IPS-15b (cell line): ENCODE data around the gene FOXA3.

Experiments used
- H3K27me3 ChIP-seq: one replicate; pipeline ENCODE4 v1.6.1; 2013; ENCODE audit warnings: low read length; ENCODE audit not compliant: control insufficient read depth, insufficient read depth
- H3K36me3 ChIP-seq: one replicate; pipeline ENCODE4 v1.6.1; 2013; ENCODE audit warnings: low read length; ENCODE audit not compliant: control insufficient read depth, insufficient read depth
- H3K4me1 ChIP-seq: one replicate; pipeline ENCODE4 v1.6.1; 2013; ENCODE audit warnings: mild to moderate bottlenecking, low read length; ENCODE audit not compliant: control insufficient read depth, insufficient read depth
- H3K4me3 ChIP-seq: one replicate; pipeline ENCODE4 v1.5.1; 2013; ENCODE audit warnings: low read depth, low read length
- H3K9ac ChIP-seq: one replicate; pipeline ENCODE4 v1.6.1; 2013; ENCODE audit warnings: low read depth, mild to moderate bottlenecking, low read length
- H3K9me3 ChIP-seq: one replicate; pipeline ENCODE4 v1.6.1; 2013; ENCODE audit warnings: mild to moderate bottlenecking, low read length; ENCODE audit not compliant: control insufficient read depth, insufficient read depth

FOXA3 gene

DNA sequence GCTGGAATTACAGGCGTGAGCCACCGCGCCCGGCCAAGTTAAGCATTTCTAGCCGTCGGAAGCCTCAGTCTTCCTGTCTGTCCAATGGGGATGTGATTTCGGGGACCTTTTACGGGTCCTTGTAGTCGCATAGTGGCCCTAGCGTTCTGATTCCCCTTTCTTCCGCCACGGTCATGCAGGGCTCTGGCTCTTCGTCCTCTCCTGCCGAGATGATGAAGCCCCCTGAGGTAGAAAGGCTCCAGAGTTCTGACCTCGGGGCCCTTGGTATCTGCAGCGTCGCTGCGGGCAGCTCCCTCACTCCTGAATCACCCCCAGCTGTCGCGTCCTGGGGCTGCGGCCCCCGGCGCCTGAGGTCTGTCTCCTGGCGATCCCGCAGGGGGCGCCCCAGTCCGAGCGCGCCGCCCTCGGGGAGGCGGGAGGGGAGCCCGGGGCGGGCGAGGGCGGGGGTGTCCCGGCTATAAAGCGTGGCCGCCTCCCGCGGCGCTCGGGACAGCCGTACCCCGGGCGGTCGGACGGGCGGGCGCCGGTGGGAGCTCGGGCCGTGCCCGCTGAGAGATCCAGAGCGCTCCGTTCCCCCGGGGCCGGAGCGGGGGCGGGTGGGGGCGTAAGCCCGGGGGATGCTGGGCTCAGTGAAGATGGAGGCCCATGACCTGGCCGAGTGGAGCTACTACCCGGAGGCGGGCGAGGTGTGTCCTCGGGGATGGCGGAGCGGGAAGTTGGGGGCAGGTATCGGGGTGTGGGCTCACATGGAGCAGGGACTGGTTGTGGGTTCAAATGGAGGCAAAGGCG lies at the start of gene FOXA3:
TSS of gene FOXA3 (plus strand) at position 487 of the 789 bp plus-strand sequence. CDS start at position 618, 131 bp downstream.
- H3K9ac ChIP-seq = peak within 1 kb of the TSS; percentile 92
- peak within 1 kb of the TSS; percentile 95 for H3K4me3 ChIP-seq
- peaks cover 7% of the 10 kb centered on the region for H3K4me1 ChIP-seq

DNA sequence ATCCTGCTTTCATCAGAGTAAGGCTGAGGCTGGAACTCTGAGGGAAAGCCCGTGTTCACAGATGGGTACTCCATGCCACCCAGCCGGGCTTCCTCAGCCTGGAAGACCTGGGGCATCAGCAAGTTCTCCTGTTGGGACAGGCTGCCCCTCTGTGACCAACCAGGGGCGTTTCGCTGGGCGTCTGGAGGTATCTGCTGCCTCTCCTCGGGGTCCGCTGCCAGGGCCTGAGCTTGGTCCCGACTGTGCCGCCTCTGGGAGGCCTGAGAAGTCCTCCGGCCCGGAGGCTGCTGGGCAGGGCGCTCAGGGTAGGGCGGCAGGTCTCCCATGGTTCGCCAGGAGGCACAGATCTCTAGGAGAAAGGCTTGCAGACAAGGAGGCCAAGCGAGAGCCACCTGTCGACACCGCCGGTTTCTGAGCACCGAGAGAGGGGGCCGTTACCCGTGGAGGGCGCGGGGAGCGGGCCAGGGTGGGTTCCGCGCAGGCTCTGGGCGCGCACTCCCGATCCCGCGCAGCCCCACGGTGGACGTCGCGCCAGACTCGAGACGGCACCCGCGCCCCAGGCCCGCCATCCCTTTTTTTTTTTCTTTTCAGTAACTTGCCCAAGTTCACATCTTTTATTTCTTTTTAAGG lies 49.2 kb upstream of the FOXA3 start, which contains the start of gene RSPH6A:
TSS of gene RSPH6A (minus strand) at position 458 of the 630 bp plus-strand sequence. CDS start at position 326, 132 bp downstream.
- H3K4me1 ChIP-seq = peaks cover 6% of the 10 kb centered on the region
- H3K9me3 ChIP-seq = no peaks in the 10 kb centered on the region
- H3K27me3 ChIP-seq = no peaks in the 10 kb centered on the region
- H3K4me3 ChIP-seq = peak within 1 kb of the TSS; percentile 73
- H3K9ac ChIP-seq = peak within 1 kb of the TSS; percentile 83
- peaks cover 6% of the 10 kb centered on the region for H3K36me3 ChIP-seq

More for the DNA sequence above, at the start of gene FOXA3:
- no peaks in the 10 kb centered on the region for H3K27me3 ChIP-seq
- peaks cover 5% of the 10 kb centered on the region for H3K36me3 ChIP-seq
- H3K9me3 ChIP-seq = no peaks in the 10 kb centered on the region

DNA sequence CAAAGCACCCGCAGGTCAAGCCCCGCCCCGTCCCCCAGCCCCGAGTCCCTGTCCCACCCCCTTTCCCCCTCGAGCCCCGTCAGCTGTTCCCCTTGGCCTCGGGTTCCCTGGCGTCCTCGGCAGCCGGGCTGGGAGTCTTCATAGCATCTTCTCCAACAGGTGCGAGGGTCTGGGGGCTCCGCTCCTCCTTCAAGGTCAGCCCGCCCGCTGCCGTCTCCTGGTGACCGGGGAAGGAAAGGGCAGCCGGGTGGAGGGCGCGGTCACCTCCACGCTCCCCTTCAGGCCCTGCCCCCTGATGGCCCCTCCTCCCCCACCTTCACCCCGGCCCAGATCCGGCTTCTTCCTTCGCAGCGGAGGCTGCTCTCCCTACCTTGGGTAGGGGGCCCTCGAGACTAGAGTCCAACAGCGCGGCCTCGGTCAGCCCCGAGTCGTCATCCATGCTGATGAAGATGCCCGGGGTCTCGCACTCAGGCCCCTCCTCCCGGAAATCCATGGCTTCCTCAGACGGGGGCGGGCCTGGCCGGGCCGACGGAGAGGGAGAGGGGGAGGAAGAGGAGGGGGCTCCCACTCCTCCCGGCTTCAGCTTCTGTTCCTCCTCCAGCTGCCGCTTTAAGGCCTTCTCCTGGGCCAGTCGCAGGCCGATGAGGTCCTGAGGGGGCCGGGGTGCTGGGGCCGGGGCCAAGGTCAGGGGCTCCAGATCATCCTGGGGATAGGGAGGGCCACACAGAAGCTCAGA lies 48.5 kb upstream of the FOXA3 start:
- H3K9ac ChIP-seq = peak overlapping the region; percentile 83

DNA sequence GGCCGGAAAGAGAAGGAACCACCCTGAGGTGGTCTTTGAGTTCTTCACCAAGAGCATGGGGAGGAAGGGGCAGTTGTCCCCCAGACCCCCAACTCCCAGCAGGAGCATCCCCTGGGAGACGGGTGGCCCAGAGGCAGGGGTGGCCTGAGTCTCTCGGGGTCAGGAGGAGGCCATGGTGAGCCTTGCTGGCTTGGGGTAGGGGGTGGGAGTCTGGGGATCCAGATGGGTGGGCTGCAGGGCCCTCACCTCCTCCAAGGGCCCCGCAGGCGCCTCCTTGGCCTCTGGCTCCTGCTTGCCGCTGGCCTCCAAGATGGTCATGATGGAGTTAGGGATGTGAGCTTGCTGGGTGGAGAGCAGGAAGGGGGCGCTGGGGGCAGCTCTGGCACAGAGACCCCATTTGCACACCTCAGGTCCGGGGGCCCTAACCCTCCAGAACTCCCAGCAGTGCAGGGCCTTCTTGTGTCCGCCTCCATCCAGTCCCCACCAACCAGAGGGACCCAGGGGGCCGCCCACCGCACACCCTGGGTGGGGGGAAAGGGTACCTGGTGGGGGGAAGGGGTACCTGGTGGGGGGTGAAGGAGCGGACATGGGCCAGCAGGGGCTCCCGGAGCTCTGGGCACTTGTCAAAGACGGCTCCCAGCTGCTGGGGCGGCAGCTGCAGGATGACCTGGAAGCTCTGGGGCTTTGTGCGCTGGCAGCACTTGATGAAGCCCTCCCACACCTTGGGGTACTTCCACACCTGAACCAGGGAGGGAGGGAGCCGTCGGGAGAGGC lies 47.7 kb upstream of the FOXA3 start:
- H3K9ac ChIP-seq = peak overlapping the region; percentile 83
- H3K36me3 ChIP-seq = peaks cover 19% of the 10 kb centered on the region
- peak overlapping the region; percentile 73 for H3K4me3 ChIP-seq
- H3K27me3 ChIP-seq = no peaks in the 10 kb centered on the region
- H3K4me1 ChIP-seq = peaks cover 6% of the 10 kb centered on the region
- H3K9me3 ChIP-seq = no peaks in the 10 kb centered on the region

More for the DNA sequence above, 48.5 kb upstream of the FOXA3 start:
- H3K9me3 ChIP-seq = no peaks in the 10 kb centered on the region
- no peaks in the 10 kb centered on the region for H3K27me3 ChIP-seq
- H3K4me1 ChIP-seq = peaks cover 6% of the 10 kb centered on the region
- H3K36me3 ChIP-seq = peaks cover 12% of the 10 kb centered on the region
- peak overlapping the region; percentile 73 for H3K4me3 ChIP-seq

DNA sequence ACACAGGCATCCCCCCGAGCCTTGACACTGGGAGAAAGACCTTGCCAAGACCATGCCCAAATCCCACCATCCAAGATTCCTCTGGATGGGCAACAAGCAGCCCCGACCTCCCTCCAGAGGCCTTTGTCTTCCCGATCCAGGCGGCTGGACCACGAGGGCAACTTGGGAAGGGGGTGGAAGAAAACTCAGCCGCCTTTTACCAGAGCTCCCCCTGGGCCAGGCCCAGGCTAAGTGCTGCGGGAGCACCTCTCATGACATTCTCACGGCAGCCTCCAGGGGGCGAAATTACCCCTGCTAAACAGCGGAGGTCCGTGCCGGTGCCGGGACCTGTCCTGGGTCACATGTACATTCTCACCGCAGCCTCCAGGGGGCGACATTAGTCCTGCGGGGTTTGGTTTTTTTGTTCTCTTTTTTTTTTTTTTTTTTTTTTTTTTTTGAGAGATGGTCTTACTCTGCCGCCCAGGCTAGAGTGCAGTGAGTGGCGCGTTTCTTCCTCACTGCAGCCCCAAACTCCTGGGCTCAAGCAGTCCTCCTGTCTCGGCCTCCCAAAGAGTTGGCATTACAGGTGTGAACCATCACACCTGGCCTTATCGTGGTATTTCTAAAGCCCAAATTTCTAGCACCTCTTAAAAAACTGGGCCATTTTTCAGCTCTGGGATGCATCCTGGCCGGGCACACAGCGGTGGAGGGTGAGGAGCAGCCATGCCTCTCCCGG lies 47.0 kb upstream of the FOXA3 start:
- no peaks in the 10 kb centered on the region for H3K9me3 ChIP-seq
- peak overlapping the region; percentile 61 for H3K9ac ChIP-seq
- H3K36me3 ChIP-seq = peaks cover 22% of the 10 kb centered on the region
- H3K4me3 ChIP-seq = peak overlapping the region; percentile 73
- H3K27me3 ChIP-seq = no peaks in the 10 kb centered on the region
- peaks cover 6% of the 10 kb centered on the region for H3K4me1 ChIP-seq

DNA sequence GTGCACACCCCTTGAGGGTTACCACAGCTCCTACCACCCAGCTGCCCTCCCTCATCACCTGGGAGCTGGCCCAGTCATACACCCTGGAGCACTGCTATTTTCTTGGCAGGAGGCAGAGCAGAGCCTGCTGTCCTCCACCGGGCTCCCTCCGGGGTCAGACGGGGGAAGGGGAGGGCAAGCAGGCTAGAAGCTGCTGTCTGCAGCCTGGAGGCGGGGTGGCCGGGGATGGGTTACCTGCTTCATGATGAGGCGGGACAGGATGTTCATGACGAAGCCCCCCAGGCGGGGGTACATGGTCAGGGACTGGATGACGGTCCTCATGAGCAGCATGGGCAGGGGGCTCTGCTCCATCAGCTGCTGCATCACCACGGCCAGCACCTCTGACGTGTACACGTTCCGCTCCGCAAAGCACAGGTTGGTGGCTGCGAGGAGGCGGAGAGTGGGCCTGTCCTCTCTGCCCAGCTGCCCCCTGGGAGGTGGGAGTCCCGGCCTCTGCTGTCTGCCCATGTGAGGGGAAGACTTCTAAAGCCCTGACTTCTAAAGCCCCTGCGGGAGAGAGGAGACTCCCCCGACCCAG lies 46.3 kb upstream of the FOXA3 start:
- Histone ChIP-seq H3K4me1 (peaks cover 6% of the 10 kb centered on the region), H3K36me3 (peaks cover 28% of the 10 kb centered on the region), H3K9me3 (no peaks in the 10 kb centered on the region), H3K27me3 (no peaks in the 10 kb centered on the region), H3K4me3 (peak overlapping the region; percentile 30), H3K9ac (peak overlapping the region; percentile 37)

DNA sequence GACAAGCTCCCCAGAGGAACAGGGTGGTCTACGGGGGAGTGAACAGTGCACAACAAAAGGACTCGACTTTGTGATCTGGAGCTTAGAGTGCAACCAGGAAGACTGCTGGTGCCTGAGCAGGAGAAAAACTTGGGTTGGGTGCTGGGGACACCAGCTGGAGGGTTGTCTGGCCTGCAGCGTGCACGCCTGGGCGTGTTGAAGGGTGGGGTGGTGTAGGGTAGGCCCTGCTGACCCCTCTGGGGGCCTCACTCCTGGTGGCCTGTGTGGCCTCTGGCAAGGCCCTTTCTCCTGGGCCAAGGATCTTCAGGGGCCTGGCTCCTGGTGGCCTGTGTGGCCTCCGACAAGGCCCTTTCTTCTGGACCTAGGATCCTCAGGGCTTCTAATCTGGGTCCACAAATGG lies 44.4 kb upstream of the FOXA3 start:
- H3K4me1 ChIP-seq = peaks cover 6% of the 10 kb centered on the region
- peaks cover 45% of the 10 kb centered on the region for H3K36me3 ChIP-seq
- H3K9ac ChIP-seq = no peak overlapping the region
- H3K27me3 ChIP-seq = no peaks in the 10 kb centered on the region
- no peaks in the 10 kb centered on the region for H3K9me3 ChIP-seq
- H3K4me3 ChIP-seq = no peak overlapping the region

DNA sequence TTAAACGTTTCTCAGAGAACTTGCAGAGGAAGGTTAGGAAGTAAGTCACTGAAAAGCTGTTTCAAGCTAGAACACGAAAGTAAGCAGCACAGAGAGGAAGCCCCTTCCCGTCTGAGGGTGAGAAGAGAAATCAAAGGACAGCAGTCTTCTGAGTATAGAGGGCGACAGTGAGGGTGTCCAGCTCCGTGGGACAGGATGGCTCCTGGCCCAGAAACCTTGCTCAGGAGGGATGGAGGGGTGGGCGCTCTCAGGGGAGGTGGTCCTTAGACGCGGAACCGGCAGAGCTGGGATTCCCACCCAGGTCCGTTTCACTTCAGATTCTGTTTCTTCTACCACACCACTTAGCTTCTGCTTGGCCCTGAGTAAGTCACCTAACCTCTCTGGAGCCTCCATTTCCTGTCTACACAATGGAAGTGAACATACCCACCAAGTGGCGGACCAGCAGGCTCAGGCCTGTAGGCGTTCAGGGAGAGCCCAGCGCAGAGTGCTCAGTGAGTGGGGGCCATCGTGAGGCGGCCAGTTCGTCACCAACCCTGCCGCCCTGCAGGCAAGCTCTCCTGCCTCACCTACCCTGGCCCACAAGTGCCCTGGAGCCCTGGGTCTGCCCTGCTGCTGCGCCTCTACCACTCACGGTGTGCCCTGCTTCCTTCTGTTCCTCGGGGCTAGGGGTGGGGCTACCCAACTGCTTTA lies 43.6 kb upstream of the FOXA3 start:
- H3K36me3 ChIP-seq = peaks cover 53% of the 10 kb centered on the region
- no peak overlapping the region for H3K4me3 ChIP-seq
- H3K9ac ChIP-seq = no peak overlapping the region

DNA sequence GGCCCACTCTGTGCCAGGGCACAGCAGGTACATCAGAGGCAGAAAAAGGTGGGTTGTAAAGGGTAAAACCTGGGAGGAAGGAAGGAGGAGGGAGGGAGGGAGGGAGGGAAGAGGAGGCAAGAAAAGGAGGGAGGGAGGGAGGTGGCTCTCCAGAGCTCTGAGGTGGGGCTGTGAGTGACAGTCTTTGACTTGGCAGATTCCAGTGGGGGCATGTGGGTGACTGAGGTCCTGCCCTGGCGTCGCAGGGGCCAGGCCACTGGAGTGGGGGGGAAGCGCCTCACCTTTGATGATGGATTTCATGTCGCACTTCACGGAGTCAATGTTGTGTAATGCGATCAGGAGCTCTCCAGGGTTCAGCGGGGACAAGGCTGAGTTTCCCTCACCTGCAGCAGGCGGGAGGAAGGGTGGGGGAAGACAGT lies 43.0 kb upstream of the FOXA3 start:
- Histone ChIP-seq H3K36me3 (peaks cover 59% of the 10 kb centered on the region), H3K4me1 (peaks cover 6% of the 10 kb centered on the region)

More for the DNA sequence above, 43.6 kb upstream of the FOXA3 start:
- Histone ChIP-seq H3K4me1 (peaks cover 6% of the 10 kb centered on the region), H3K9me3 (no peaks in the 10 kb centered on the region), H3K27me3 (no peaks in the 10 kb centered on the region)

DNA sequence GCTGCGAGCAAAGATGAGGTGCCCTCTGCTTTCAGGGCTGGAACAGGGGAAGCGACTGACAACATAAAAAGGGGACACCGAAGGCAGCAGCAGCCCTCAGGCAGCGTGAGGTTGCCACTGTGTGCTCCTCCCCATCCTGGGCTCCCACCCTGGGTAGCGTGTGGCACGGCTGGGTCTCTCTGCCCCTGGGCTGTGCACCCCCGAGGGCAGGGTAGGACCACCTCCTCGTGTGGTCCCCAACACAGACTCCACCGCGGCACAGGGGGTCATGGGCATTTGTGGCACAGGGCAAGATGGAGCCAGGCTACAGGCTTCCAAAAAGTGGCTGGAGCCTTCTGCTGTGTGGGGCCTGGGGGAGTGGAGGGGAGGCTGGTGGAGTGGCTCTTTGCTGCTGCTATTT lies 42.6 kb upstream of the FOXA3 start:
- Histone ChIP-seq H3K9me3 (no peaks in the 10 kb centered on the region), H3K27me3 (no peaks in the 10 kb centered on the region), H3K9ac (no peak overlapping the region), H3K36me3 (peaks cover 63% of the 10 kb centered on the region), H3K4me3 (no peak overlapping the region), H3K4me1 (peaks cover 6% of the 10 kb centered on the region)

More for the DNA sequence above, 43.0 kb upstream of the FOXA3 start:
- Histone ChIP-seq H3K27me3 (no peaks in the 10 kb centered on the region), H3K9ac (no peak overlapping the region), H3K4me3 (no peak overlapping the region), H3K9me3 (no peaks in the 10 kb centered on the region)
